Neural progenitor cell (in vitro differentiated cells): ENCODE measurements around the gene C17orf78. TPM values are rescaled to one million over a fixed set of nuclear protein-coding genes. Genes with fewer than 3 reads are reported as not detected.

ENCODE experiments used
- DNase-seq: peaks from one replicate; pipeline ENCODE4 v3.0.0-alpha.2; 2016; ENCODE audit warnings: low spot score
- H2AFZ ChIP-seq: fragments of 200-600 bp; sonication (generic); replicated peaks from 2 replicates; pipeline ENCODE4 v1.6.1; 2016; ENCODE audit warnings: antibody characterized with exemption
- H3F3A ChIP-seq: fragments of 200-600 bp; sonication (generic); 2 replicates; pipeline ENCODE4 v1.6.1; 2016; ENCODE audit warnings: antibody characterized with exemption, low read depth
- H3K27ac ChIP-seq: fragments of 200-600 bp; sonication (generic); 2 replicates; pipeline ENCODE4 v1.5.1; 2016; ENCODE audit warnings: mild to moderate bottlenecking
- H3K27me3 ChIP-seq: fragments of 200-600 bp; sonication (generic); 2 replicates; pipeline ENCODE4 v1.6.1; 2016; ENCODE audit warnings: mild to moderate bottlenecking, moderate library complexity
- H3K36me3 ChIP-seq: fragments of 200-600 bp; sonication (generic); 2 replicates; pipeline ENCODE4 v1.5.1; 2016
- H3K4me1 ChIP-seq: fragments of 200-600 bp; sonication (generic); 2 replicates; pipeline ENCODE4 v1.6.1; 2016; ENCODE audit warnings: mixed run types
- H3K4me2 ChIP-seq: fragments of 200-600 bp; sonication (generic); 2 replicates; pipeline ENCODE4 v1.6.1; 2016
- H3K4me3 ChIP-seq: fragments of 200-600 bp; sonication (generic); 2 replicates; pipeline ENCODE4 v1.5.1; 2016
- H3K79me2 ChIP-seq: fragments of 200-600 bp; sonication (generic); 2 replicates; pipeline ENCODE4 v1.6.1; 2016; ENCODE audit warnings: low read depth
- H3K9ac ChIP-seq: fragments of 200-600 bp; sonication (generic); 2 replicates; pipeline ENCODE4 v1.6.1; 2016
- H3K9me3 ChIP-seq: fragments of 200-600 bp; sonication (generic); 2 replicates; pipeline ENCODE4 v1.5.1; 2016; ENCODE audit warnings: low read depth
- H4K20me1 ChIP-seq: fragments of 200-600 bp; sonication (generic); 2 replicates; pipeline ENCODE4 v1.6.1; 2016; ENCODE audit warnings: low read depth
- H3K27ac Mint-ChIP-seq: 3 replicates; pipeline ENCODE4 v1.8.0; 2021; ENCODE audit warnings: mixed read lengths
- H3K27me3 Mint-ChIP-seq: 2 replicates; pipeline ENCODE4 v1.8.0; 2022; ENCODE audit warnings: low read depth, mild to moderate bottlenecking, inconsistent platforms, moderate library complexity, mixed read lengths; ENCODE audit not compliant: insufficient read depth
- H3K36me3 Mint-ChIP-seq: 3 replicates; pipeline ENCODE4 v1.8.0; 2021; ENCODE audit warnings: mixed read lengths
- H3K4me1 Mint-ChIP-seq: 3 replicates; pipeline ENCODE4 v1.8.0; 2021; ENCODE audit warnings: mixed read lengths
- H3K4me3 Mint-ChIP-seq: 3 replicates; pipeline ENCODE4 v1.8.0; 2021; ENCODE audit warnings: mild to moderate bottlenecking, moderate library complexity, mixed read lengths
- H3K9me3 Mint-ChIP-seq: 3 replicates; pipeline ENCODE4 v1.8.0; 2020; ENCODE audit warnings: mixed read lengths
- EZH2 ChIP-seq: fragments of 200-600 bp; sonication (generic); IDR thresholded peaks from 2 replicates; pipeline ENCODE4 v1.6.1; 2017; ENCODE audit warnings: antibody characterized with exemption, mild to moderate bottlenecking, moderate library complexity
- EZH2phosphoT487 ChIP-seq: fragments of 200-600 bp; sonication (generic); IDR thresholded peaks from 2 replicates; pipeline ENCODE4 v1.6.1; 2017; ENCODE audit warnings: antibody characterized with exemption
- total RNA-seq: library from RNA; depleted of rRNA; stranded (reverse); fragments of >200 nt; gene quantifications from 2 replicates; pipeline ENCODE4 v1.2.3, GENCODE V29; 2015; ENCODE audit warnings: low replicate concordance
- TF ChIP-seq, protein P1 (sequence below): fragments of 200-600 bp; sonication (generic); IDR thresholded peaks from 2 replicates; pipeline ENCODE4 v1.5.1; 2017; ENCODE audit warnings: antibody characterized with exemption, mild to moderate bottlenecking

Gene C17orf78
- total RNA-seq, 1 donor from 2014 or later = not detected

GRCh38 chr17:37359682-37360188 is 16.1 kb upstream of the C17orf78 start:
- TF ChIP-seq, protein P1, sequence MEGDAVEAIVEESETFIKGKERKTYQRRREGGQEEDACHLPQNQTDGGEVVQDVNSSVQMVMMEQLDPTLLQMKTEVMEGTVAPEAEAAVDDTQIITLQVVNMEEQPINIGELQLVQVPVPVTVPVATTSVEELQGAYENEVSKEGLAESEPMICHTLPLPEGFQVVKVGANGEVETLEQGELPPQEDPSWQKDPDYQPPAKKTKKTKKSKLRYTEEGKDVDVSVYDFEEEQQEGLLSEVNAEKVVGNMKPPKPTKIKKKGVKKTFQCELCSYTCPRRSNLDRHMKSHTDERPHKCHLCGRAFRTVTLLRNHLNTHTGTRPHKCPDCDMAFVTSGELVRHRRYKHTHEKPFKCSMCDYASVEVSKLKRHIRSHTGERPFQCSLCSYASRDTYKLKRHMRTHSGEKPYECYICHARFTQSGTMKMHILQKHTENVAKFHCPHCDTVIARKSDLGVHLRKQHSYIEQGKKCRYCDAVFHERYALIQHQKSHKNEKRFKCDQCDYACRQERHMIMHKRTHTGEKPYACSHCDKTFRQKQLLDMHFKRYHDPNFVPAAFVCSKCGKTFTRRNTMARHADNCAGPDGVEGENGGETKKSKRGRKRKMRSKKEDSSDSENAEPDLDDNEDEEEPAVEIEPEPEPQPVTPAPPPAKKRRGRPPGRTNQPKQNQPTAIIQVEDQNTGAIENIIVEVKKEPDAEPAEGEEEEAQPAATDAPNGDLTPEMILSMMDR = no peak
- TF ChIP-seq EZH2 (no peak), EZH2phosphoT487 (no peak)
- H2AFZ ChIP-seq = peak overlapping the region; percentile 22
- peak overlapping the region; percentile 69 for H3K4me2 ChIP-seq
- peaks cover 36% of the 10 kb centered on the region for H3K4me1 Mint-ChIP-seq
- no peaks in the 10 kb centered on the region for H3K36me3 ChIP-seq
- H3K27me3 ChIP-seq = no peaks in the 10 kb centered on the region
- peak overlapping the region; percentile 84 for H3K27ac Mint-ChIP-seq
- peaks cover 36% of the 10 kb centered on the region for H3K79me2 ChIP-seq
- no peaks in the 10 kb centered on the region for H3K9me3 ChIP-seq
- no peak for DNase-seq
- peak overlapping the region; percentile 92 for H3K27ac ChIP-seq
- peaks cover 28% of the 10 kb centered on the region for H3K4me1 ChIP-seq
- peak overlapping the region; percentile 77 for H3K4me3 Mint-ChIP-seq
- no peaks in the 10 kb centered on the region for H3K27me3 Mint-ChIP-seq
- H3K4me3 ChIP-seq = peak overlapping the region; percentile 29
- peaks cover 14% of the 10 kb centered on the region for H4K20me1 ChIP-seq
- peaks cover 3% of the 10 kb centered on the region for H3K36me3 Mint-ChIP-seq
- H3F3A ChIP-seq = peaks cover 32% of the 10 kb centered on the region
- no peaks in the 10 kb centered on the region for H3K9me3 Mint-ChIP-seq
- no peak overlapping the region for H3K9ac ChIP-seq

GRCh38 chr17:37360632-37361031 is 15.2 kb upstream of the C17orf78 start:
- H3K9me3 ChIP-seq = no peaks in the 10 kb centered on the region
- no peak overlapping the region for H3K27ac Mint-ChIP-seq
- H2AFZ ChIP-seq = no peak overlapping the region
- H3K27me3 ChIP-seq = no peaks in the 10 kb centered on the region
- H3K36me3 Mint-ChIP-seq = peaks cover 4% of the 10 kb centered on the region
- H3K79me2 ChIP-seq = peaks cover 27% of the 10 kb centered on the region
- no peak overlapping the region for H3K9ac ChIP-seq
- peaks cover 32% of the 10 kb centered on the region for H3F3A ChIP-seq
- H3K36me3 ChIP-seq = no peaks in the 10 kb centered on the region
- H3K9me3 Mint-ChIP-seq = no peaks in the 10 kb centered on the region
- H3K4me2 ChIP-seq = no peak overlapping the region
- H4K20me1 ChIP-seq = peaks cover 14% of the 10 kb centered on the region
- DNase-seq = no peak
- TF ChIP-seq EZH2 (no peak), EZH2phosphoT487 (no peak)
- TF ChIP-seq, protein P1 = no peak
- no peak overlapping the region for H3K4me3 ChIP-seq
- peaks cover 28% of the 10 kb centered on the region for H3K4me1 ChIP-seq
- H3K27ac ChIP-seq = no peak overlapping the region
- no peaks in the 10 kb centered on the region for H3K27me3 Mint-ChIP-seq
- H3K4me1 Mint-ChIP-seq = peaks cover 36% of the 10 kb centered on the region
- no peak overlapping the region for H3K4me3 Mint-ChIP-seq

GRCh38 chr17:37361543-37361942 is 14.2 kb upstream of the C17orf78 start:
- TF ChIP-seq EZH2phosphoT487 (no peak), EZH2 (no peak)
- TF ChIP-seq, protein P1 = no peak
- H3K79me2 ChIP-seq = peaks cover 18% of the 10 kb centered on the region
- H3K9me3 Mint-ChIP-seq = no peaks in the 10 kb centered on the region
- H3F3A ChIP-seq = peaks cover 32% of the 10 kb centered on the region
- H3K27ac Mint-ChIP-seq = peak overlapping the region; percentile 34
- H3K27me3 ChIP-seq = no peaks in the 10 kb centered on the region
- H3K27ac ChIP-seq = no peak overlapping the region
- H3K4me1 Mint-ChIP-seq = peaks cover 34% of the 10 kb centered on the region
- no peak for DNase-seq
- H3K4me2 ChIP-seq = no peak overlapping the region
- H3K27me3 Mint-ChIP-seq = no peaks in the 10 kb centered on the region
- peaks cover 4% of the 10 kb centered on the region for H3K36me3 Mint-ChIP-seq
- H3K4me3 ChIP-seq = no peak overlapping the region
- H3K9ac ChIP-seq = no peak overlapping the region
- H3K36me3 ChIP-seq = no peaks in the 10 kb centered on the region
- H3K4me1 ChIP-seq = peaks cover 26% of the 10 kb centered on the region
- no peaks in the 10 kb centered on the region for H3K9me3 ChIP-seq
- peaks cover 12% of the 10 kb centered on the region for H4K20me1 ChIP-seq
- H3K4me3 Mint-ChIP-seq = no peak overlapping the region
- no peak overlapping the region for H2AFZ ChIP-seq
